ENCODE results near the gene TCTA. TPM values are rescaled to one million over a fixed set of nuclear protein-coding genes. Genes with fewer than 3 reads are reported as not detected.

Gene TCTA
- total and polyA plus RNA-seq, 2 of the 8 experiments (the other 6 are each of a cell fraction or from before 2014, with no cell fraction given): 6.2 to 11.0 TPM

DNA sequence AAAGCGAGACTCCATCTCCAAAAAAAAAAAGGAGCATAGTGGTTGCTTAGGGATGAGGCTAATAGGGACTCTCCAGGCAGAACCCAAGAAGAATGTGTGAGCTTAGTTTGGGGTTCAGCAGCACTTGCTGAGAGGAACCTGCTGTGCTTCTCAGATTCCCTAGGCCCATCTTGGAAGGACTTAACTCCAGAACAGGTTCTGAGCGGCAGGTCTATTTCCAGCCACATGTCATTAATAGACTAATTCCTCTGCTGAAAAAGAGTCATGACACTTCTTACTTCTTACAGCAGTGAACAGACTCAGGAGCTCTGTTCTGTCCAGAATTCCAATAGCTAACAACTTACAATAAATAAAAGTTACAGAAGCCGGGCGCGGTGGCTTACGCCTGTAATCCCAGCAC lies 22.9 kb upstream of the TCTA start:
- H4K8ac ChIP-seq (ENCODE audit: extremely low read depth, insufficient read depth, low read length): no peak overlapping the region
- H3K9me3 ChIP-seq (ENCODE audit: insufficient read depth in 2 of 2, low read depth in 1 of 2, low read length in 1 of 2): no peaks in the 10 kb centered on the region
- TF ChIP-seq, protein P1, sequence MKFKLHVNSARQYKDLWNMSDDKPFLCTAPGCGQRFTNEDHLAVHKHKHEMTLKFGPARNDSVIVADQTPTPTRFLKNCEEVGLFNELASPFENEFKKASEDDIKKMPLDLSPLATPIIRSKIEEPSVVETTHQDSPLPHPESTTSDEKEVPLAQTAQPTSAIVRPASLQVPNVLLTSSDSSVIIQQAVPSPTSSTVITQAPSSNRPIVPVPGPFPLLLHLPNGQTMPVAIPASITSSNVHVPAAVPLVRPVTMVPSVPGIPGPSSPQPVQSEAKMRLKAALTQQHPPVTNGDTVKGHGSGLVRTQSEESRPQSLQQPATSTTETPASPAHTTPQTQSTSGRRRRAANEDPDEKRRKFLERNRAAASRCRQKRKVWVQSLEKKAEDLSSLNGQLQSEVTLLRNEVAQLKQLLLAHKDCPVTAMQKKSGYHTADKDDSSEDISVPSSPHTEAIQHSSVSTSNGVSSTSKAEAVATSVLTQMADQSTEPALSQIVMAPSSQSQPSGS (IDR thresholded peaks at IDR 0.05; ENCODE audit: low read length): no peak
- no peak for TF ChIP-seq SIRT6 (IDR thresholded peaks at IDR 0.05; ENCODE audit: low read length)
- TF ChIP-seq CREB1 (IDR thresholded peaks at IDR 0.05): no peak
- no peak for TF ChIP-seq RAD21 (IDR thresholded peaks at IDR 0.05 in 1 of 2, conservative IDR thresholded peaks at IDR 0.05 in 1 of 2; ENCODE audit: low read depth in 2 of 2, low read length in 2 of 2)
- no peak for TF ChIP-seq CEBPB (IDR thresholded peaks at IDR 0.05; ENCODE audit: low read depth, low read length)
- TF ChIP-seq SRF (IDR thresholded peaks at IDR 0.05; ENCODE audit: low read depth, low read length): no peak
- TF ChIP-seq, protein P2, sequence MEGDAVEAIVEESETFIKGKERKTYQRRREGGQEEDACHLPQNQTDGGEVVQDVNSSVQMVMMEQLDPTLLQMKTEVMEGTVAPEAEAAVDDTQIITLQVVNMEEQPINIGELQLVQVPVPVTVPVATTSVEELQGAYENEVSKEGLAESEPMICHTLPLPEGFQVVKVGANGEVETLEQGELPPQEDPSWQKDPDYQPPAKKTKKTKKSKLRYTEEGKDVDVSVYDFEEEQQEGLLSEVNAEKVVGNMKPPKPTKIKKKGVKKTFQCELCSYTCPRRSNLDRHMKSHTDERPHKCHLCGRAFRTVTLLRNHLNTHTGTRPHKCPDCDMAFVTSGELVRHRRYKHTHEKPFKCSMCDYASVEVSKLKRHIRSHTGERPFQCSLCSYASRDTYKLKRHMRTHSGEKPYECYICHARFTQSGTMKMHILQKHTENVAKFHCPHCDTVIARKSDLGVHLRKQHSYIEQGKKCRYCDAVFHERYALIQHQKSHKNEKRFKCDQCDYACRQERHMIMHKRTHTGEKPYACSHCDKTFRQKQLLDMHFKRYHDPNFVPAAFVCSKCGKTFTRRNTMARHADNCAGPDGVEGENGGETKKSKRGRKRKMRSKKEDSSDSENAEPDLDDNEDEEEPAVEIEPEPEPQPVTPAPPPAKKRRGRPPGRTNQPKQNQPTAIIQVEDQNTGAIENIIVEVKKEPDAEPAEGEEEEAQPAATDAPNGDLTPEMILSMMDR (IDR thresholded peaks at IDR 0.05; ENCODE audit: control extremely low read depth in 1 of 3, insufficient read depth in 1 of 3, low read depth in 1 of 3, low read length in 3 of 3): no peak
- TF ChIP-seq RXRA (IDR thresholded peaks at IDR 0.05; ENCODE audit: insufficient read depth, low read depth, low read length): no peak
- TF ChIP-seq SAP30 (IDR thresholded peaks at IDR 0.05; ENCODE audit: insufficient read depth, insufficient replicate concordance, low read length): no peak

More for the DNA sequence above, 22.9 kb upstream of the TCTA start:
- Histone ChIP-seq H3K27me3 (replicated peaks in 1 of 4; ENCODE audit: control insufficient read depth in 3 of 4, extremely low read depth in 1 of 4, insufficient read depth in 3 of 4, low read length in 3 of 4) (no peaks in the 10 kb centered on the region), H2BK12ac (ENCODE audit: low read depth, low read length) (no peak overlapping the region), H4K20me1 (replicated peaks in 1 of 2; ENCODE audit: control insufficient read depth in 1 of 2, insufficient read depth in 2 of 2, low read length in 2 of 2) (peaks cover 6 to 18% of the 10 kb centered on the region in 2 experiments), H4K91ac (replicated peaks; ENCODE audit: insufficient read length, low read length) (no peak overlapping the region), H3K4me3 (ENCODE audit: extremely low read depth in 1 of 4, insufficient read depth in 2 of 4, low read depth in 3 of 4, low read length in 4 of 4) (no peak overlapping the region), H3K4ac (replicated peaks; ENCODE audit: insufficient read length, low read depth, low read length) (no peak overlapping the region), H4K5ac (ENCODE audit: insufficient read length, low read depth, low read length) (no peak overlapping the region), H3K36me3 (ENCODE audit: control insufficient read depth in 2 of 4, insufficient read depth in 4 of 4, low read length in 3 of 4) (no peaks in the 10 kb centered on the region; a peak in 1 of 8 replicates), H2AK5ac (ENCODE audit: low read depth, low read length) (no peak overlapping the region), H3K23ac (ENCODE audit: insufficient read length) (no peak overlapping the region), H3K9ac (replicated peaks in 1 of 4; ENCODE audit: extremely low read depth in 1 of 4, low read depth in 3 of 4, low read length in 3 of 4) (no peak overlapping the region), H3K27ac (ENCODE audit: low read depth, low read length) (no peak overlapping the region), H2BK20ac (ENCODE audit: low read length) (no peak overlapping the region), H3K14ac (ENCODE audit: insufficient read length) (no peak overlapping the region), H2BK5ac (ENCODE audit: low read depth, low read length) (no peak overlapping the region), H2BK120ac (replicated peaks; ENCODE audit: low read depth, low read length) (no peak overlapping the region), H3K4me1 (replicated peaks in 1 of 4; ENCODE audit: control insufficient read depth in 3 of 4, insufficient read depth in 4 of 4, low read length in 3 of 4) (no peaks in the 10 kb centered on the region), H3K79me2 (ENCODE audit: control insufficient read depth in 1 of 2, insufficient read depth in 2 of 2, low read length in 2 of 2) (peaks cover 10 to 90% of the 10 kb centered on the region in 2 experiments), H3K56ac (replicated peaks; ENCODE audit: insufficient read length, low read depth, low read length) (no peak overlapping the region), H3K23me2 (ENCODE audit: low read depth, low read length) (no peaks in the 10 kb centered on the region), H3K79me1 (ENCODE audit: low read depth, low read length) (peaks cover 14% of the 10 kb centered on the region), H3K18ac (ENCODE audit: extremely low read depth, low read length) (no peak overlapping the region), H2AFZ (ENCODE audit: low read length) (no peak overlapping the region), H3K4me2 (ENCODE audit: insufficient read depth in 1 of 2, low read depth in 2 of 2, low read length in 2 of 2) (no peak overlapping the region), H2BK15ac (ENCODE audit: low read length) (no peak overlapping the region)
- POLR2A ChIA-PET (ENCODE audit: partially characterized antibody): interaction anchor here (0.6 to 1.8 kb wide), 5 partner anchors 9 to 49 kb away, joined by 3 to 7 read pairs (median 3); partner anchors contain the start of genes GPX1, RHOA and USP4
- CTCF ChIA-PET (ENCODE audit: partially characterized antibody): interaction anchor here (0.6 to 1.6 kb wide), 6 partner anchors 12 to 467 kb away, joined by 3 to 4 read pairs (median 3); partner anchors contain the start of gene AMT
- no peak for FAIRE-seq
- 88% methylated on average over 5 of the region's 6 CpGs; no CpG with 5 or more reads in 1 of the 2 experiments for WGBS, 2 experiments (ENCODE audit: extremely low coverage in 1 of 2, insufficient coverage in 1 of 2, insufficient read length in 1 of 2, insufficient replicate concordance in 2 of 2, low coverage in 1 of 2, low lambda C conversion rate in 2 of 2, missing lambda C conversion rate in 1 of 2)
- no peak for DNase-seq (ENCODE audit: low read depth in 1 of 2, low spot score in 2 of 2)
